RWPE2 (cell line): ENCODE data around the gene SSU72.

Source experiments
- ATAC-seq: fragments of 200-7000 bp; cut with Tn5 transposase; 3 replicates; pipeline ENCODE4 v1.9.1; 2021; ENCODE audit warnings: low read depth
- DNase-seq: peaks from one replicate; pipeline ENCODE4 v3.0.0-alpha.2; 2020; ENCODE audit warnings: low spot score
- H3K27ac ChIP-seq: fragments of 450-650 bp; 2 replicates; pipeline ENCODE4 v1.5.1; 2017; ENCODE audit warnings: mild to moderate bottlenecking; ENCODE audit not compliant: poor library complexity, severe bottlenecking
- H3K27me3 ChIP-seq: fragments of 250-450 bp; sonication (Bioruptor Pico); 2 replicates; pipeline ENCODE4 v1.5.1; 2021; ENCODE audit warnings: mild to moderate bottlenecking, moderate library complexity; ENCODE audit not compliant: insufficient read depth, poor library complexity, severe bottlenecking
- H3K36me3 ChIP-seq: fragments of 250-450 bp; sonication (Bioruptor Pico); 2 replicates; pipeline ENCODE4 v1.5.1; 2020; ENCODE audit warnings: low read depth, mild to moderate bottlenecking, moderate library complexity
- H3K4me1 ChIP-seq: fragments of 250-450 bp; sonication (Bioruptor Pico); 2 replicates; pipeline ENCODE4 v1.5.1; 2021; ENCODE audit warnings: mild to moderate bottlenecking, moderate library complexity; ENCODE audit not compliant: insufficient read depth, poor library complexity, severe bottlenecking
- H3K4me3 ChIP-seq: fragments of 250-450 bp; sonication (Bioruptor Pico); 2 replicates; pipeline ENCODE4 v1.5.1; 2021; ENCODE audit warnings: mild to moderate bottlenecking, moderate library complexity; ENCODE audit not compliant: severe bottlenecking
- H3K9me3 ChIP-seq: fragments of 250-450 bp; sonication (Bioruptor Pico); 2 replicates; pipeline ENCODE4 v1.5.1; 2021; ENCODE audit warnings: mild to moderate bottlenecking, moderate library complexity; ENCODE audit not compliant: severe bottlenecking
- TF ChIP-seq, protein P1 (sequence below): fragments of 450-650 bp; IDR thresholded peaks from one replicate; pipeline ENCODE4 v1.5.1; 2017; ENCODE audit warnings: mild to moderate bottlenecking, moderate library complexity; ENCODE audit not compliant: poor library complexity, severe bottlenecking

Gene SSU72

DNA sequence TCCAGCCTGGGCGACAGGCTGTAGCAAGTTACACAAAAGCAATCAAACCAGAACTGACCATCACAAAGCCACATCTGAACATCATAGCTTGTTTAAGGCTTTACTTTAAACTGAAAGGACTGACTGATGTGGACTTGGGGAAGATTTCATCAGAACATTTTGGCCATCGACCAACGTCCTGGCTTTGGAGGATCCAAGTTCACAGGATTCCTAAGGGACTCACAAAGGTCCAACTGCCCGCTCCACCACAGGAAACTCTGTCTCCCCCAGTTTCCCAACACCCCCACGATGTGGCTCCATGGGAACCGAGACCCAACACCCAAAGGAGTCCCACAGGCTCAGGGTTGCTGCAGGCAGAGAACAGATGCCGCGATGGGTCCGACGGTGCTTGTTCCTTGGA is 9.3 kb downstream of the SSU72 start:
- Histone ChIP-seq H3K27ac (no peak overlapping the region), H3K9me3 (no peaks in the 10 kb centered on the region), H3K4me3 (no peak overlapping the region), H3K36me3 (peaks cover 79% of the 10 kb centered on the region), H3K27me3 (no peaks in the 10 kb centered on the region), H3K4me1 (no peaks in the 10 kb centered on the region)
- no peak for ATAC-seq
- TF ChIP-seq, protein P1, sequence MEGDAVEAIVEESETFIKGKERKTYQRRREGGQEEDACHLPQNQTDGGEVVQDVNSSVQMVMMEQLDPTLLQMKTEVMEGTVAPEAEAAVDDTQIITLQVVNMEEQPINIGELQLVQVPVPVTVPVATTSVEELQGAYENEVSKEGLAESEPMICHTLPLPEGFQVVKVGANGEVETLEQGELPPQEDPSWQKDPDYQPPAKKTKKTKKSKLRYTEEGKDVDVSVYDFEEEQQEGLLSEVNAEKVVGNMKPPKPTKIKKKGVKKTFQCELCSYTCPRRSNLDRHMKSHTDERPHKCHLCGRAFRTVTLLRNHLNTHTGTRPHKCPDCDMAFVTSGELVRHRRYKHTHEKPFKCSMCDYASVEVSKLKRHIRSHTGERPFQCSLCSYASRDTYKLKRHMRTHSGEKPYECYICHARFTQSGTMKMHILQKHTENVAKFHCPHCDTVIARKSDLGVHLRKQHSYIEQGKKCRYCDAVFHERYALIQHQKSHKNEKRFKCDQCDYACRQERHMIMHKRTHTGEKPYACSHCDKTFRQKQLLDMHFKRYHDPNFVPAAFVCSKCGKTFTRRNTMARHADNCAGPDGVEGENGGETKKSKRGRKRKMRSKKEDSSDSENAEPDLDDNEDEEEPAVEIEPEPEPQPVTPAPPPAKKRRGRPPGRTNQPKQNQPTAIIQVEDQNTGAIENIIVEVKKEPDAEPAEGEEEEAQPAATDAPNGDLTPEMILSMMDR, result no peak
- no peak for DNase-seq

DNA sequence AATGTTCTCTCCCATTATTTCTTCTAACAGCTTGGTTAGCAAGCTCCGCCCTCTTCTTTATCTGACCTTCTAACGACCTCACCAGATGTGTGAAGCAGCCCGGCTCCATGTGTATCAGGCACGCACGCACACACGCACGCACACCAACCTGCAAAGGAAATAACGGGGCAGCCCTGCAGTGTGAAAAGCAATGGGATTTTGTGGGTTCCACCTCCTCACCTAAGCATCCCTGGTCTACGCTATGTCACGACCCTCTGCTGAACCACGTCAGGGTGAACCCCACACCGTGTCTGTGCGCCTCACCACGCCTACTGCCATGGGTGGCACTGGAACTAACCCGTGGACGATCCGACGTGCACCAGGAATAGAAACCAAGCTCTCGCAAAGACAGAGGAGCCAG is 10.4 kb downstream of the SSU72 start:
- Histone ChIP-seq H3K27me3 (no peaks in the 10 kb centered on the region), H3K4me1 (no peaks in the 10 kb centered on the region), H3K36me3 (peaks cover 75% of the 10 kb centered on the region), H3K4me3 (no peak overlapping the region), H3K9me3 (no peaks in the 10 kb centered on the region), H3K27ac (no peak overlapping the region)
- ATAC-seq (no peak), DNase-seq (no peak)
- TF ChIP-seq, protein P1, result no peak

DNA sequence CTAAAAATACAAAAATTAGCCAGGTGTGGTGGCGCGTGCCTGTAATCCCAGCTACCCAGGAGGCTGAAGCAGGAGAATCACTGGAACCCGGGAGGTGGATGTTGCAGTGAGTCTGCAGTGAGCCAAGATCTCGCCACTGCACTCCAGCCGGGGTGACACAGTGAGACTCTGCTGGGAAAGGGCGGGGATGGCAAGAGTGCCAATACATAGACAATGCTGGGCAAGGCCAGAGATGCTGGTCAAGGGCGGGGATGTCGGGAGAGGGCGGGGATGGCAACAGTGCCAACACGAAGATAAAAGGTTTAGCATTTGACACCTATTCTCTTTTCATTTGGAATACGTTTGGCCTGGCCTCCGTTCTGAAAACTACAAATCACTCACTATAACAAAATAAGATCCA is 11.0 kb downstream of the SSU72 start:
- no peak for ATAC-seq
- no peak overlapping the region for H3K27ac ChIP-seq

DNA sequence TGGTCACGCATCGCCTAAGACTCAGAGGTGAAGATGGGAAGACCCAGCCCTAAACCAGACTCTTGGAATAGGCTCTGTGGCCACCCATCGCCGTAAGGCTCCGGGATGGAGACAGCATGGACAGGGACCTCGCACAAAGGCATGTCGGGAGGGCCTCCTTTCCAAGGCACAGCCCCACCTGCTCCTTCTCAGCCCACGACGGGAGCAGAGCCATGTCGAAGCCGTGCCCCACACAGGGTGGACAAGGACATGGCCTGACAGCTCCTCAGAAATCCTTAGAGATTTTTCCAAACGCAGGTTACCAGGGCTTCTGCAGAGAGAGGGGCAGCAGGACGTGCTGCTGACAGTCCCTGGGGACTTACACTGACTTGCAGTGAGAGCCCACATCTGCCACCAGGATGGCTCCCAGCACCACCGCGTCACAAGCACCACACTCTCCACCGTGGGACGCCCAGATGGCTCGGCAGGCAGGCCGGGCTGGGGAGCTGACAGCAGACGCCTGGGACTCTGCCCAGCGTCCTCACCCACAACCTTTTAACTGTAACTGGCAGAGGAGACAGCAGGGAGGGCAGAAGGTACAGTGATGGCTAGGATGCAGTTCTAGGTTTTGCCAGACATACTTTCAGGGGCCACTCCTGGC is 12.0 kb downstream of the SSU72 start:
- no peaks in the 10 kb centered on the region for H3K27me3 ChIP-seq
- peaks cover 69% of the 10 kb centered on the region for H3K36me3 ChIP-seq
- no peaks in the 10 kb centered on the region for H3K9me3 ChIP-seq
- no peaks in the 10 kb centered on the region for H3K4me1 ChIP-seq
- no peak for DNase-seq
- TF ChIP-seq, protein P1, result no peak
- ATAC-seq, result no peak
- H3K4me3 ChIP-seq, result no peak overlapping the region
- H3K27ac ChIP-seq, result no peak overlapping the region

More for the DNA sequence above, 11.0 kb downstream of the SSU72 start:
- Histone ChIP-seq H3K4me3 (no peak overlapping the region), H3K36me3 (peaks cover 74% of the 10 kb centered on the region), H3K27me3 (no peaks in the 10 kb centered on the region), H3K4me1 (no peaks in the 10 kb centered on the region), H3K9me3 (no peaks in the 10 kb centered on the region)
- DNase-seq, result no peak
- TF ChIP-seq, protein P1, result no peak

DNA sequence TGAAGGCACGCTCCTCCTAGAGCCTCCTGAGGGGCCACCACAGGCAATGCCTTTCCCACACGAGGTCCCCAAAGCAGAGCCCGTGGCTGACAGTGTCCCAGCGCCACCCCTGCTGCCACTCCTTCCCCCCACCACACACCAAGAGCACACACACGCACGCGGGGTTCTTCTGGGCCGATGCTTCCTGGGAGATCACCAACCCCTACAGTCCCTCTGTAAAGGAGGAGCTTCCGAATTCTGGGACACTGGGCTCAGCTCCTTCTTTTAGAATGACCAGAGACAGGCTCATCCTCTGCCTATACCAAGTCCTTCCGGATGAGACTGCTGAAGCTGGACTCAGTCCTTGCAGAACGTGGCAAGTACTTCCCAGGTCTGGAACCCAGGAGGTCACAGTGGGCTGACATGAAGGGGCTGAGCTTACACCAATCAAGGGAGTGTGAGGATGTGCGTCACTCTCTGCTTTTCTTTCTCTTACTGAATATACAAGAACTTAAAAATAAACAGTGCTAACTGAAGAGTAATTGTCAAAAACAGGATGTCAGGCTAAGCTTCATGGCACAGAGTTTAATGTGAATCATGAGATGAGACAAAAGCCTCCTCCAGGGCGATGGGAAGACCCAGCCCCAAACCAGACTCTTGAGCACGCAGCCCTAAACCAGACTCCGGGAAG is 12.7 kb downstream of the SSU72 start:
- no peak overlapping the region for H3K27ac ChIP-seq
- no peak for DNase-seq
- H3K4me3 ChIP-seq, result no peak overlapping the region
- H3K36me3 ChIP-seq, result peaks cover 76% of the 10 kb centered on the region
- H3K4me1 ChIP-seq, result no peaks in the 10 kb centered on the region
- no peaks in the 10 kb centered on the region for H3K9me3 ChIP-seq
- H3K27me3 ChIP-seq, result no peaks in the 10 kb centered on the region
- ATAC-seq, result no peak
- TF ChIP-seq, protein P1, result no peak
